NCI-H510A treated with DMSO at 0.1 percent for 48 hours (cell line): ENCODE results near the gene MAP6D1.
A peak's percentile ranks its signal among the peaks of the same experiment; 100 is the strongest.

Experiments
- DNase-seq: peaks from one replicate; lab custom pipeline; 2025; lab: John Stamatoyannopoulos, UW

The MAP6D1 gene

DNA sequence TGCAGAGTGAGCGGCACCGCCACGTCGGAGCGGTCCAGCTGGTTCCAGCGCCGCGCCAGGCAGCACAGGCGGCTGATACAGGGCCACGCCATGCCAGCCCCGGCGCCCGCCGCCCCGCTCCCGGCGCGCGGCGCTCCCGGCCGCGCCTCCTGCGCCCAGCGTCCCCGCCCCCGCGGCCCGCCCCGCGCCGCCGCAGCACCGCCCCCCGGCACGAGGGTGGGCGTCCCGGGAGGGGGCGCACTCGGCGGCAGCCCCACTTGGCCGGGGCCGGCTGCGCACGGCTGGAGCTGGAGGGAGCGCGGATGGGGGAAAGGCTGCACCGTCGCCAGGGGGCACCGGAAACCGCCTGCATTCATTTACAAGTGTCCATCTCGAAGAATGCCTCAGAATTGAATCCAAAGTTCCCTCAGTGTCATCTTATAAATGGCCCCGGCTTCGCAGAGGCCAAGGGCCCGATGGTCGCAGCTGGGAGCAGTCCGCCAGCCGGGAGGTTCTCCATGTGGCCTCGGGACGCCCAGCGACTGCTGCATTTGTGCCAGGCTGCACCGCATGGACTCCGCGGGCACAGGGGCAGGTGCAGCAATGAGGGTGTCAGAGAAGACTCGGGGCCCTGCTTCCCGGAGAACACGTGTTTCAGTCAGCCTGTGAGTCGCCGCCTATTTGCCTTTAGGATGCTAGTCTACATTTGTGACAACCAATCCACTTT lies at the start of gene MAP6D1:
Gene MAP6D1, minus strand, starts transcription at position 122 of the 706 bp plus-strand sequence. Its CDS starts 30 bp downstream, at position 92.
- DNase-seq, result peak; percentile 86

DNA sequence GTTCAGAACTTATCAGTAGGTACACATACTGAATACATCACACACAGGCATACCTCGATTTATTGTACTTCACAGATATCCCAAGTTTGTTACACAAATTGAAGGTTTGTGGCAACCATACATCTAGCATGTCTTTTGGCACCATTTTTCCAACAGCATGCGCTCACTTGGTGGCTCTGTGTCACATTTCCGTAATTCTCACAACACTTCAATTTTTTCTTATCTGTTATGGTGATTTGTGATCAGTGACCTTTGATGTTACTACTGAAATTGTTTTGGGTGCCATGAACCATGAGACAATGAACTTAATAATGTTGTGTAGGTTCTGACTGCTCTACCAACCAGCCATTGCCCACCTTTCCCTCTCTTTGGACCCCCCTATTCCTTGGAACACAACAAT lies 48.5 kb upstream of the MAP6D1 start:
- no peak for DNase-seq

DNA sequence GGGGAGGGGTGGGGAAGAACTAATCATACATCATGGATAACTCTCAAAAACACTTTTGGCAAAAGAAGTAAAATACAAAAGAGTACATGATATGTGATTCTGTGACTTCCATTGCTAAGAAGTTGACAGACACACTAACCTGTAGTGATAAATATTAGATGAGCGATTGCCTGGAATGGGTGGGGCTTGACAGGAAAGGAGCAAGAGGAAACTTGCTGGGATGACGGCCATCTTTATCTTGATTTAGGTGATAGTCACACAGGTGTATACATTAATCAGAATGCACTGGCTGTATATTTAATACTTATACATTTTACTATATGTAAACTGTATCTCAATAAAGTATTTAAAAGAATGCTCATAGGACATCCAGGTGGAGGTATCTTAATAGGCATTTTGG lies 46.2 kb upstream of the MAP6D1 start:
- DNase-seq, result no peak

DNA sequence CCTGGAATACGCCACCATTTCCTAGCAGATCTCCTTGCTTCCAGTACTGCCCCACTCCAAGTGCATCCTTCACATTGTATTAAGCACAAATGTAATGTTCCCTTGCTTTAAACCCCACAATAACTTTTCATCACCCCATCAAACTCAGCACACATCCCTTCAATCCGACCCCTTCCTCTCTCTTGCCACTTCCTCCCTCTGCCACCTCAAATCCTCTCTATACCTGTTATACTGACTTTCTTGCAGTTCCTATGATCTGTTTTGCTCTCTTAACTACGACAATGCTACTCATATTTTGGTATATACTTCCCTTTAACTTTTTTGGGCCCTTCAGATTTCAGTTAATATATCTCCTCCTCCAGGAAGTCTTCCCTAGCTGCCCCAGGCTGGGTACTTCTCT lies 45.2 kb upstream of the MAP6D1 start:
- no peak for DNase-seq

DNA sequence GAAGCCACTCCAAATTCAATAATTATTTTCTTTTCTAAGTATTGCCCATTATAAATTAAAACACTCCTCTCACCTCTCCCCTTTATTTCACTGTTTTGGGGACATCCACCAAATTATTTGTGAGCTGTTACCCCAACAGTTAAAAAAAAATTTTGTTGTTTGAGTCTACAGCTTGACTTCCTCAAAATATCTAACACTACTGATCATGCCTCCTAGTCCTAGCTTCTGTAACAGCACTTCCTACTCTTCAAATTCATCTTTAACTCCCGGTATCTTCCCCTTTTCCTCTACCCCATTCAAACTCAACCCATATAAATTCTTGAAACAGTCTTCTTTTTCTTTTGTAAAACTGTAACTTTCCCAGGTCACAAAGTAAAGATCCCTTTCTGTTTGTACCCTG lies 43.4 kb upstream of the MAP6D1 start:
- no peak for DNase-seq

DNA sequence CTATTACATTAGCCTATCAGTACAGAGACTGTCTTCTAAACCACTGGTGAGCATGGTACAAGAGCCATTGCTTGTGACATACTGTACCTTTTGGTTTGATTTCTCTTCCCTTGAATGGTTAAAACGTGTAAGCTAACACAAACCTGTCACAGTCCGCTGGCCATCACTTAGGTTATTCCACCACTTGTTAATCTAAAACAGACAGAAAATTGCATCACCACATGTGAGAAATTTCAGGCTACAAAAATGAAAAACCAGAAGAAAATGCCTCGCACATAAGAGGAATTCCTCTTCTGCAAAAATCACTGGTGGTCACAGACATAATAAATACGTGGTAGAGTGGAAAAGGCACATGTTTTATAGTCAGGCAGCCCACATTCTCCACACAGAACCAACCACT lies 37.2 kb upstream of the MAP6D1 start:
- DNase-seq, result no peak

DNA sequence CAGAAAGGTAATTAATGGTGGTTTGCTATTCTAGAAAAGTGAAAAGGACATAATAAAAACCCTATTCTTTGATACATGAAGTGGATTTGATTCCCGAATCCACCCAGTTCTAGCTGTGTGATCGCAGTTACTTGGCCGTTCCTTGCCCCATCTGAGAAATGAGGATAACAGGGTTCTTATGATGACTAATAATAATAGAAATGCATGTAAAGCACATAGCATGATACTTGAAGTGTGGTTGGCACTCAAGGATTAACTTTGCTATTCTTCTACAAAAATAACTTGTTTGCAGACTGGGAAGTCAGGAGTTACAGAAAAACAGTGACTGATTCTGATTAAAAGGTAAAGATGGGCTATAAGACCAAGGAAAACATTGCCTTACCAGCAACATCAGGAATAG lies 32.5 kb upstream of the MAP6D1 start:
- DNase-seq, result no peak

DNA sequence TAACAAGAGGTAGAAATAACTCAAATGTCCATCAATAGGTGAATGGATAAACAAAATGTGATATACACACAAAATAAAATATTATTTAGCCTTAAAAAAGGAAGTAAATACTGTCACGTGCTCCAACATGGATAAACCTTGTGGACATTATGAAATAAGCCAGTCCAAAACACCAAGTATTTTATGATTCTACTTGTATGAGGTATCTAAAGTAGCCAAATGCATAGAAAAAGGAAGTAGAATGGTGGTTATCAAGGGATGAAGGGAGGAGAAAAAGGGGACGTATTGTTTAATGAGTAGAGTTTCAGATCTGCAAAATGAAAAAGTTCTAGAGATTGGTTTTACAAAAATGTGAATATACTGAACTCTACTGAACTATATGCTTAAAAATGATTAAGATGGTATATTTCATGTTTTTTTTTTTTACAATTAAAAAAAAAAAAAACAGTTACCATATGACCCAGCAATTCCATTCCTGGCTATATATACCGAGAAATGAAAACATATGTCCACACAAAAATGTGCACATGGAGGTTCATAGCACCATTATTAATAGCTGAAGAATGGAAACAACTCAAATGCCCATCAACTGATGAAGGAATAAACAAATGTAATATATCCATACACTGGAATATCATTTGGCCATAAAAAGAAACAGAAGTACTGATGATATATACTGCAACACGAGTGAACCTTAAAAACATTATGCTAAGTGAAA lies 29.1 kb upstream of the MAP6D1 start:
- DNase-seq, result no peak

DNA sequence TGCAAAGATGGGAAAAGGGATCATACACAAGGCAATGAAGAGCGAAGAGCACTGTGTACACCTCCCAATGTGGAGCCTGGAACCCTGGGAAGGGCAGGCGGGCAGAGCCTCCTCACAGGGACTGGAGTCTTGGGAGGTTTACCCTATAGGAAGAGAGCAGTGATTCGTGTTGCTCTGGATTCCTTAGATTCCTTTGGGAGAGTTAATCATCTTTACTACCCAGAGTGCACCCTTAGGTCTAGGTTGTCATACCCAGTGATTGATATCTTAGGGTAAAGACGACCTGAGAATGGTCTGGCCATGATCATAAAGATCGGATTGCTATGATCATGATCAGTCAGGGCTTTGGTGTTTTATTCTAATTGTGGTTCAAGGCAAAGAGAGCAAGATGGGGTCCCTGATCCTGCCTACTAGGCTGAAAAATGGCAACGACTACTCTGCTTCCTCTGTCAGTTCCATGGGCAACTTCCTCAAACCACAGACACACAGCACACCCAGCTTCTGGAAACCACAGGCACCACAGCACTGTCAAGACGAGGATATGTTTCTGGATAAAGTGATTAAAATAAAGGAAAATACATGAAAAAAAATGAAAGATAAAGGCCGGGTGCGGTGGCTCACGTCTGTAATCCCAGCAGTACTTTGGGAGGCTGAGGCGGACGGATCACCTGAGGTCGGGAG lies 20.4 kb upstream of the MAP6D1 start:
- DNase-seq, result no peak

DNA sequence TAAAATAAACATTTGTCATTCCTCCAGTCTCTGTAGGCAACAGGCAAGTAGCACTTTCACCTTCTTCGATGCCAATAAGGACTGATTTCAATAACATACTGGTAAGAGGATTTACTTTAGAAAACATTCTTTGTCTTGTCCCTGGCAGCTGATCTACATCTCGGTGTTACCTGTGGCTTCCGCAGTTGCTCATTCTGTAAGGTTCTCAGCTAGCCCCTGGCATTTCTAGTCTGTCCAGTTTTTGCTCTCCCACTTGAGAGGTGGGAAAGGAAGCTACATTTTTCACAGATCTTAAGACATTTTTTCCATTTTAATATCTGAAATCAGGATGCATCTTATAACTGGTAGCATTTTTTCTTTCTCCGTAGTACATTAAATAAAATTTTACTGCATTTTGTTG lies 19.7 kb upstream of the MAP6D1 start:
- no peak for DNase-seq

DNA sequence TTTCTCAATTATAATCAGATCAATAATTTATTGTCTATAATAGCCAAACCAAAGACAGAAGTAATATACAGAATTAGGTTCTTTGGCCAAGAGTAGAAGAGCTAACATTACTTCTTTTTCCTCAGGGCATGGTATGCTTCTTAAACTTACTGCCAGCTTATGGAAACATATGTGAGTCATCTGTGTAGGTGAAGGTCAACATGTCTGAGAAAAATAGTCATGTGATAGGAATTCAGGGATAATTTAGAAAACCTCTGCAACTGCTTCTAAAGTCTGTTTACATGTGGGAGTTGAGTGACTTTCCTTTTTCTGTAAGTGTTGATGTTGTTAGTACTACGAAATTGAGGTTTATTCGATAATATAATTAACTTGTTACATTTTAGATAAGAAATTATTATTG lies 19.2 kb upstream of the MAP6D1 start:
- no peak for DNase-seq

DNA sequence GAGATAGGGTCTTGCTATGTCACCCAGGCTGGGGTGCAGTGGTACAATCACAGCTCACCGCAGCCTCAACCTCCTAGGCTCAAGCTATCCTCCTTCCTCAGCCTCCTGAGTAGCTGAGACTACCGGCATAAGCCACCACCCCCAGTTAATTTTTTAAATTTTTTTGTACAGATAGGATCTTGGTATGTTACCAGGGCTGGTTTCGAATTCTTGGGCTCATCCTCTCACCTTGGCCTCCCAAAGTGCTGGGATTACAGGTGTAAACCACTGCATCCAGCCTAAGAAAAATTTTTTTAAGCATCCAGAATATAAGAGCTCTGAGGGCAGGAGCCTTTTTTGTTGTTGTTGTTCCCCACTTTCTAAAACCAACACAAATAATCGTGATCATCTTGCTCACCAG lies 14.4 kb upstream of the MAP6D1 start:
- no peak for DNase-seq

DNA sequence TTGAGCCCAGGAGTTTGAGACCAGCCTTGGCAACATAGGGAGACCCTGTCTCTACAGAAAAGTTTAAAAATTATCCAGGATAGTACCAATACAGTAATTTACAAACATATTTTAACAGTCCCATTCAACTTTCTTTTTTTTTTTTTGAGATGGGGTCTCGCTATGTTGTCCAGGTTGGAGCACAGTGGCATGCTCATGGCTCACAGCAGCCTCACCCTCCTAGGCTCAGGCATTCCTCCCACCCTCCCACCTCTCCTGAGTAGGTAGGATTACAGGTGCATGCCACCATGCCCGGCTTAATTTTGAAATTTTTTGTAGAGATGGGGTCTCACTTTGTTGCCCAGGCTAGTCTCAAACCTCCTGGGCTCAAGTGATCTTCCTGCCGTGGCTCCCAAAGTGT lies 12.5 kb upstream of the MAP6D1 start:
- DNase-seq, result no peak

DNA sequence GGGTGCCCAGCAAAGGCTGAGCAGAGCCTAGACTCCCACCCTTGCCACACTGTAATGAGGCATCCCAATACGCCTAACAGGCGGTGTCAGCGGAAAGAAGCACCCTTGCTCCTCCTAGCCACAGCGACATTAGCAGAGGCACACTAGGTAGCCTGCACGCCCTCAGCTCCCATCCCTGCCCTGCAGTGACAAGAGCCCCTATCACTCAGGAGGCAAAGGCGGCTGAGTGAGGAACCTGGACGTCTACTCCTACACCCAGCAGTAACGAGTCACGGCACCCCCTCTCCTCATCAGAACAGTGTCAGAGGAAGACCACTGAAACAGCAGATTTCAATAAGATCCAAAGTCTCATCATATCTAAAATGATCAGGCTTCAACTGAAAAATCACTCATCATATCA lies 12.0 kb upstream of the MAP6D1 start:
- no peak for DNase-seq

DNA sequence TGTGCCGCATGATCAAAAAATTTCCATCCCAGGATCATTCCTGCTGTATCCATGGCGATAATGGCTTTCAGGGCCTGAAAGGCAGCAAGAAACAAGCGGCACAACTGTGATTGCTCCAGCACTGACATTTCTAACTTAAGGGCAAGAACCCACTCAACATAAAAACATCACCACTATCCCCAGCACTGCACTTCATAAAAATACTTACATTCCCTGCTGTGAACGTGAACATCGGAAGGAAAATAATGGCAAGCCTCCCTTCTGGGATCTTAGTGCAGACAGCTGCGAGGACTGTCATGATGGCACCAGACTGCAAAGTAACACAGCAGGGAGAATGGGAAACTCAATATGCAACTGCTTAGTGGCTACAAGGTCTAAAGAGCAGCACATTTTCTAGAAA lies 8.1 kb upstream of the MAP6D1 start:
- DNase-seq, result no peak

DNA sequence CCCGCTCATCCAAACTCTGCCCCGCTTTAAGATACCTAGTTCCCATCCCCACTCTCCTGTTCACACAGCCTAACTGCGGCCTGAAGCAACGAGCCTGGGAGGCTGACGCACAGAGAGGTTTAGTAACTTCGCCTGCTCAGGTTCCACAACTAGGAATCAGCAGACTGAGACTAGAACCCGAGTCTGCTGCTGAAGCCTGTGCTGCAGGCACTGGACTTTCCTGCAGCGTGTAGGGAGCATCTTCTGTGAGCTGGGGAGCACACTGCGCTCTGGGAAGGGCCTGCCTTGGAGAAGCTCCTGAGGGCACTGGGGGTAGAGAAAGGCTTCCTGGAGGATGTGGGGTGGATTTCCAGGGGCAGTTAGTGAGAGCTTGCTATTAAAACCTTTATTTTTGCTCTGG lies 4.8 kb upstream of the MAP6D1 start:
- no peak for DNase-seq

DNA sequence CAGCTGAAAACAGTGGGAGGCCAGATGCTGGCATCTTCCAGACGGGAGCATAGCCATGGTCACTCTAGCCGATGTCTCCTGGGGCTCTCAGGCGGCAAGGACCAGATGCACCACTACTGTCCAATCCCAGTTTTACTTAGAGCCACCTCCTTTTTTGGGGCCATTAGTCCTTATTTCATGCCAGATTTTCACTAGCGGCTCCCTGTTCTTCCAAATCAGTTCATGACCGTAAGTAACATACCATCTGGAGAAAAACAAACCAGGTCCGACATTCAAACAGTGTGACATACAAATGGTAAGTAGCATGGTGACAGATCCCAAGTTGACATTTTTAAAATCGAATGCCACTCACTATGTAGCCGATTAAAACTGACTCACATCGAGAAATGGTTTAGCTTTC lies 4.1 kb upstream of the MAP6D1 start:
- no peak for DNase-seq

DNA sequence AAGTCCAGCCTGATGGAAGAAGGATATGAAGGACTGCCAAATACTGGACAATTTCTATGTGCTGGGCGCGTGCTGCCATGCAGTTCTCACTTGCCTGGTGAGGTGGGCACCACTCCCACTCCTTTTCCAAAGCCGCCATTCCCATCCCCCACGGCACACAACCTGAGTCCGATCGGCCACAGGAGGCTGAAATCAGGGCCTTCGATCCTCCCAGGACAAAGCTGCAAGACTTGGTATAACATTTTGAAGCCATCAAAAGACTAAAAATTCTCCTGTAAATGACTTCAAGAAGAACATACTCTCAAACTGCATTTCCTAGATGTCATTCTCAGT lies 3.1 kb upstream of the MAP6D1 start:
- DNase-seq, result no peak

DNA sequence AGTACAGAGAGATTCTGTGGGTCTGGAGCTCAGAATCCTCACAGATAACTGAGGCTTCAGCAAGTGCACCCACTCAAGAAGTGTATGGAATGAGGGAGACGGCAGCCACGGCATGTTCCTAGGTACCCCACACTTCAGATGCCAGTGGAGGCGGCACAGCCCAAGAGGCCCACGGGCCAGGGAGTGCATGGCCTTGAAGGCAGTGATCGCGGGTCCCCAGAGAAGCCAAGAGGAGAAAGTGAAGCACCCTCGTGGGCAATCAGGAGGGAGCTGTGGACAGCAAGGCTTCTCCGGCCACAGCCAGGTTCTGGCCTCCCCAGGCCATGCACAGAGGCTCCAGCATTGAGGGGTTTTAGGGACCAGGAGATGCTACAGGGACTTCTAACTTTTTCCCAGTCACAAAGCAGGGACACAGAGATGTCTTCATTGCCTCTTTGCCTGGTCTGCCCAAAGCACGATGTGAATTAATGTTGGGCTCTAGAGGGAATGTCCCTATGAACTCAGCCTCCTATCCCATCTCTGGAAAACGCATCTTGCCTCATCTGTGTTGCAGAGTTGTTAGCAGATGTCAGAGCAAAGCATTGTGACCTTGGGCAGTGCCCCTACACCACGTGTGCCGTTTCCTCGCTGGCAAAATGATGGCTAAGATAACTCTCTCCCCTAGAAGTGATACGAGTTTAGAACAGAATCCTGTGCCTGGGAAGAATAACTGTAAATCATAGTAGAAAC lies 2.6 kb upstream of the MAP6D1 start:
- no peak for DNase-seq

DNA sequence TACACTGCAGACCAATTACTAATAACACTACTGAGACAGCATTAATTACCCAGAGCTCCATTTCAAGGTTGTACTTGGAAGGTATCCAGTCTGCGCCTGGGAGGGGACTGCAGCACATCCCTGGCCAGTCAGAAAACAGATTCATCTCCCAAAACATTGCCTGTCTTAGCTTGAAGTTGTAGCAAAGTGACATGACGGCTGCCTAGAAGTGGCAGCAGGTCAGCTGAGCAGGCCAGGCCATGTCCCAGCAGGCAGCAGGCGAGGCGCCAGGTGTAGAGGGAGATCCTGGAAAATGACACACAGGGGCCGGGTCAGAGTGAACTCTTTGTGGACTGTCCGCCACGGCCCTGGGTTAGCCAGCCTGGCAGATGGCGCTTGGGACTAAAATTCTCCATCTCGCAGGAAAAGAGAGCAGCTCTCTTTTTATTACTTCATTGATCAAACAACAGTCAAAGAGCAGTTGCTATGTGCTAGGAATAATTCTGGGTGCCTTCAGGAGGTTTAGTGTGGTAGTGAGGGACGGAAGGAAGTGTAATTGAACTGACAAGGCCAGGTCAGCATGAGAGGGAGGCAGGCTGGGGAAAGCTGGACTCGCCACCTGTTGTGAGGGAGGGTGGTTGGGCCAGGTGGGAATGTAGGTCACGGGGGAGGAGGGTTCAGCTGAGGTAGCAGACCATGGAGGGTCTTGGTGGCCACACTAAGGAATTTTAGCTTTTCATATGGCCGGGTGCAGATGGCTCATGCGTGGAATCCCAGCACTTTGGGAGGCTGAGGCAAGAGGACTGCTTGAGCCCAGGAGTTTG lies 1.3 kb upstream of the MAP6D1 start:
- peak; percentile 35 for DNase-seq

DNA sequence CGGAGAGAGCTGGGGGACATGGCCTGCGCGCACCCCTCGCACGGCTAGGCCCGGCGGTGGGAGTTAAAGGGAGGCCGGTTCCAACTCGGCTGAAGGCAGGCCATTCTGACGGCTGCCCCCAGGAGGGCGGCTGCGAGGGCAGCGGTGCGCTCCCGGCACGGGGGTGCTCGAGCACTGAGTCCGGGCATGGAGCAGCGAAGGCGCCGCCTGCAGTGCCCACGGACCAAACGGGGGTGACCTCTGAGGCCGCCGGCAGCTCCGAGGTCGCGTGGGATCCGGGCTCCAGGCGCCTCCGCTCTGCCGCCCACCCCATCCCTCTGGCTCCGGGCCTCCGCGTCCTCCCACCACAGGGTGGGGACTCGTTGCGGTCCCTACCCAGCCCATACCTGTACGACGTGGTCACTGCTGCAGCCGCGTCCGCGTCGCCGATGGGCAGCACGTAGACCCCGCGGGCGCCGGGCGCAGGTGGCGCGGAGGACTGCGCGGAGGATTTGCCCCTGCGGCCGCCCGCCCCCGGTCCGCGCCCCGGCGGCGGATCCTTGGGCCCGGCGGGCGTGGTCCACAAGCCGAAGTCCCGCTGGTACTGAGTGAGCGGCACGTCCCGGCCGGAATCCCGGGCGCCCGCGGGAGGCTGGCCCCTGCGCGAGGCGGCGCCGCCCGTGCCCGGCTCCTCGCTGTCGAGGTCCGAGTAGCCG lies 469 bp downstream of the MAP6D1 start:
- no peak for DNase-seq
